Left ventricle myocardium superior (tissue), 1 donor: Measurements from ENCODE around the gene FAM3C. TPM values are rescaled to one million over a fixed set of nuclear protein-coding genes. Genes with fewer than 3 reads are reported as not detected.
A peak's percentile ranks its signal among the peaks of the same experiment; 100 is the strongest.
"Not testable (repeated sequence)": the region's sequence is repeated elsewhere in the genome, so short reads cannot be mapped to it uniquely, and the experiment has no call there.

Experiments used
- ATAC-seq: fragments of 200-7000 bp; cut with Tn5 transposase; one replicate; pipeline ENCODE4 v1.9.1; 2020; ENCODE audit warnings: mild to moderate bottlenecking, moderate library complexity
- DNase-seq: peaks from one replicate; pipeline ENCODE4 v3.0.0-alpha.2; 2020
- intact Hi-C: fragments of 100-400 bp; cut with micrococcal nuclease; formaldehyde crosslinking; loops from one replicate; pipeline ENCODE4 v1.11.0; 2022
- long read RNA-seq: library from polyadenylated mRNA; unstranded; transcript quantifications from one replicate; pipeline ENCODE4 v2.0.0, GENCODE V29; 2021
- total RNA-seq: library from RNA; stranded (reverse); fragmentation: NEBNext Ultra II Directional; extraction: Animal tissue kit (Norgen Biotek cat#: 25700); gene quantifications from one replicate; pipeline ENCODE4 v1.2.1, GENCODE V29; 2021
- donor health status: DM: no; HTN: yes; CAD: no; lungs with severe emphysema.

The FAM3C gene
- total RNA-seq: 42.8 TPM
- long read RNA-seq, transcript FAM3C-201 (10 exons, 2,508 nt): major isoform, 115 of 121 reads
- long read RNA-seq, partial matches to known transcripts: 2 of 121 reads
- long read RNA-seq, other reads (novel, unspliced or antisense): 4 of 121 reads

- intact Hi-C loops: no loop called here
- ATAC-seq: peak; percentile 99
- DNase-seq: peak; percentile 95
These were observed at the start of gene FAM3C for GRCh38 chr7:121395961-121396757. TSS of gene FAM3C (minus strand) at chr7:121396308. CDS start at chr7:121382969, 13,339 bp downstream.

GRCh38 chr7:121442845-121443244, 46.7 kb upstream of the FAM3C start:
- ATAC-seq (no peak), DNase-seq (no peak)
- intact Hi-C loops: no loop called here

- DNase-seq (peak; percentile 32), ATAC-seq (no peak)
- intact Hi-C loops: no loop called here
These were observed 44.9 kb upstream of the FAM3C start for GRCh38 chr7:121440857-121441503.

- intact Hi-C loops: not testable (repeated sequence)
- DNase-seq: peak; percentile 86
- ATAC-seq: peak; percentile 69
These were observed 42.2 kb upstream of the FAM3C start for GRCh38 chr7:121438043-121438955.

- intact Hi-C loops: no loop called here
- DNase-seq: no peak
- no peak for ATAC-seq
These were observed 41.4 kb upstream of the FAM3C start for GRCh38 chr7:121437470-121437869.

GRCh38 chr7:121436688-121437087, 40.6 kb upstream of the FAM3C start:
- ATAC-seq (no peak), DNase-seq (no peak)
- intact Hi-C loops: no loop called here

GRCh38 chr7:121436136-121436535, 40.0 kb upstream of the FAM3C start:
- no peak for ATAC-seq
- DNase-seq: no peak
- intact Hi-C loops: no loop called here

- DNase-seq (no peak), ATAC-seq (no peak)
- intact Hi-C loops: no loop called here
These were observed 37.7 kb upstream of the FAM3C start for GRCh38 chr7:121433775-121434174.

- DNase-seq, intact Hi-C loops, ATAC-seq: not testable (repeated sequence)
These were observed 36.4 kb upstream of the FAM3C start for GRCh38 chr7:121432486-121432885.

GRCh38 chr7:121431996-121432395, 35.9 kb upstream of the FAM3C start:
- intact Hi-C loops: no loop called here
- DNase-seq (no peak), ATAC-seq (no peak)

- DNase-seq (no peak), ATAC-seq (no peak)
- intact Hi-C loops: no loop called here
These were observed 35.4 kb upstream of the FAM3C start for GRCh38 chr7:121431389-121431995.

GRCh38 chr7:121430558-121430957, 34.5 kb upstream of the FAM3C start:
- ATAC-seq: no peak
- intact Hi-C loops: no loop called here
- DNase-seq: no peak

GRCh38 chr7:121429798-121430197, 33.7 kb upstream of the FAM3C start:
- ATAC-seq (no peak), DNase-seq (no peak)
- intact Hi-C loops: no loop called here

- ATAC-seq (no peak), DNase-seq (no peak)
- intact Hi-C loops: no loop called here
These were observed 32.9 kb upstream of the FAM3C start for GRCh38 chr7:121428855-121429489.

GRCh38 chr7:121421743-121422142, 25.6 kb upstream of the FAM3C start:
- ATAC-seq, DNase-seq, intact Hi-C loops: not testable (repeated sequence)

- intact Hi-C loops: no loop called here
- DNase-seq: no peak
- no peak for ATAC-seq
These were observed 24.9 kb upstream of the FAM3C start for GRCh38 chr7:121420976-121421375.

GRCh38 chr7:121419201-121420148, 23.4 kb upstream of the FAM3C start:
- DNase-seq (no peak), ATAC-seq (no peak)
- intact Hi-C loops: no loop called here
